H9 (cell line): Measurements from ENCODE around the gene CCDC126. TPM values are rescaled to one million over a fixed set of nuclear protein-coding genes. Genes with fewer than 3 reads are reported as not detected.

Source experiments
- DNase-seq: peaks from one replicate; pipeline ENCODE4 v3.0.0-alpha.2; 2017
- H2AFZ ChIP-seq: one replicate; pipeline ENCODE4 v1.6.1; 2013; ENCODE audit warnings: mild to moderate bottlenecking, low read length, control low read depth, moderate library complexity
- H2AK5ac ChIP-seq: 2 replicates; pipeline ENCODE4 v1.6.1; 2013; ENCODE audit warnings: low read length, control low read depth, mixed read lengths; ENCODE audit not compliant: insufficient read length
- H2BK120ac ChIP-seq: one replicate; pipeline ENCODE4 v1.6.1; 2013; ENCODE audit warnings: low read depth, mild to moderate bottlenecking, low read length, control low read depth, inconsistent platforms; ENCODE audit not compliant: poor library complexity, severe bottlenecking
- H2BK12ac ChIP-seq: 2 replicates; pipeline ENCODE4 v1.6.1; 2013; ENCODE audit warnings: low read length, control low read depth, mixed read lengths, low read depth; ENCODE audit not compliant: insufficient read length
- H2BK15ac ChIP-seq: 2 replicates; pipeline ENCODE4 v1.6.1; 2013; ENCODE audit warnings: low read depth, low read length, control low read depth
- H2BK20ac ChIP-seq: one replicate; pipeline ENCODE4 v1.6.1; 2013; ENCODE audit warnings: low read depth, mild to moderate bottlenecking, low read length, control low read depth, inconsistent platforms; ENCODE audit not compliant: poor library complexity, severe bottlenecking
- H2BK5ac ChIP-seq: 2 replicates; pipeline ENCODE4 v1.6.1; 2013; ENCODE audit warnings: low read length, control low read depth, mixed read lengths; ENCODE audit not compliant: insufficient read length
- H3K14ac ChIP-seq: 2 replicates; pipeline ENCODE4 v1.6.1; 2013; ENCODE audit warnings: low read length, control low read depth; ENCODE audit not compliant: insufficient read depth
- H3K18ac ChIP-seq: 2 replicates; pipeline ENCODE4 v1.6.1; 2013; ENCODE audit warnings: low read depth, mild to moderate bottlenecking, mixed read lengths, low read length, control low read depth; ENCODE audit not compliant: insufficient read length
- H3K23ac ChIP-seq: 2 replicates; pipeline ENCODE4 v1.6.1; 2013; ENCODE audit warnings: low read length, control low read depth, mixed read lengths, low read depth; ENCODE audit not compliant: insufficient read length
- H3K23me2 ChIP-seq: 2 replicates; pipeline ENCODE4 v1.6.1; 2013; ENCODE audit warnings: low read depth, mild to moderate bottlenecking, mixed read lengths, low read length, control low read depth; ENCODE audit not compliant: insufficient read length, poor library complexity, severe bottlenecking
- H3K27ac ChIP-seq: 2 replicates; pipeline ENCODE4 v1.5.1; 2013; ENCODE audit warnings: low read length, control low read depth, mixed read lengths, low read depth; ENCODE audit not compliant: insufficient read length
- H3K27me3 ChIP-seq: 2 replicates; pipeline ENCODE4 v1.6.1; 2013; ENCODE audit warnings: low read length, control low read depth, inconsistent platforms; ENCODE audit not compliant: insufficient read depth
- H3K4ac ChIP-seq: 2 replicates; pipeline ENCODE4 v1.6.1; 2013; ENCODE audit warnings: low read depth, mild to moderate bottlenecking, control low read depth, inconsistent platforms, low read length, moderate library complexity
- H3K4me1 ChIP-seq: 2 replicates; pipeline ENCODE4 v1.6.1; 2013; ENCODE audit warnings: low read length, control low read depth, inconsistent platforms; ENCODE audit not compliant: insufficient read depth
- H3K4me2 ChIP-seq: 2 replicates; pipeline ENCODE4 v1.6.1; 2013; ENCODE audit warnings: low read length, control low read depth, mixed read lengths; ENCODE audit not compliant: insufficient read length, insufficient read depth
- H3K56ac ChIP-seq: 2 replicates; pipeline ENCODE4 v1.6.1; 2013; ENCODE audit warnings: low read depth, mild to moderate bottlenecking, mixed read lengths, low read length, control low read depth; ENCODE audit not compliant: insufficient read length
- H3K79me1 ChIP-seq: 2 replicates; pipeline ENCODE4 v1.6.1; 2013; ENCODE audit warnings: low read depth, mild to moderate bottlenecking, moderate library complexity, low read length, control low read depth, inconsistent platforms; ENCODE audit not compliant: insufficient read depth, poor library complexity, severe bottlenecking
- H3K79me2 ChIP-seq: 2 replicates; pipeline ENCODE4 v1.6.1; 2013; ENCODE audit warnings: low read length, control low read depth, inconsistent platforms; ENCODE audit not compliant: insufficient read depth
- H3K9ac ChIP-seq: 2 replicates; pipeline ENCODE4 v1.6.1; 2013; ENCODE audit warnings: low read length, control low read depth, mixed read lengths; ENCODE audit not compliant: insufficient read length; ENCODE audit errors: extremely low read depth
- H3K9me3 ChIP-seq: one replicate; pipeline ENCODE4 v1.6.1; 2013; ENCODE audit warnings: low read depth, low read length, inconsistent platforms; ENCODE audit not compliant: control insufficient read depth
- H3T11ph ChIP-seq: one replicate; pipeline ENCODE4 v1.6.1; 2013; ENCODE audit warnings: mild to moderate bottlenecking, low read length, control low read depth, inconsistent platforms
- H4K20me1 ChIP-seq: one replicate; pipeline ENCODE4 v1.6.1; 2013; ENCODE audit not compliant: control insufficient read depth, insufficient read length, insufficient read depth
- H4K5ac ChIP-seq: 2 replicates; pipeline ENCODE4 v1.6.1; 2013; ENCODE audit warnings: low read depth, mild to moderate bottlenecking, mixed read lengths, low read length, control low read depth; ENCODE audit not compliant: insufficient read length
- H4K8ac ChIP-seq: replicated peaks from 2 replicates; pipeline ENCODE4 v1.6.1; 2013; ENCODE audit warnings: low read length, control low read depth, mixed read lengths, low read depth; ENCODE audit not compliant: insufficient read length
- H4K91ac ChIP-seq: 2 replicates; pipeline ENCODE4 v1.6.1; 2013; ENCODE audit warnings: low read depth, mild to moderate bottlenecking, moderate library complexity, mixed read lengths, low read length, control low read depth; ENCODE audit not compliant: insufficient read length
- H3K27ac Mint-ChIP-seq, 3 experiments: 2 replicates in 2 of 3; 3 replicates in 1 of 3; pipeline ENCODE4 v1.8.0; 2020 to 2021; ENCODE audit warnings: mixed read lengths in 3 of 3, mild to moderate bottlenecking in 1 of 3, moderate library complexity in 1 of 3
- H3K27me3 Mint-ChIP-seq: 2 replicates; pipeline ENCODE4 v1.8.0; 2021; ENCODE audit warnings: low read depth, mild to moderate bottlenecking, moderate library complexity, mixed read lengths
- H3K36me3 Mint-ChIP-seq, 3 experiments: 2 replicates in 2 of 3; 3 replicates in 1 of 3; pipeline ENCODE4 v1.8.0; 2020 to 2021; ENCODE audit warnings: low read depth in 3 of 3, mixed read lengths in 3 of 3; ENCODE audit not compliant: insufficient read depth in 1 of 3
- H3K4me1 Mint-ChIP-seq, 2 experiments: 2 replicates each; pipeline ENCODE4 v1.8.0; 2020; ENCODE audit warnings: mixed read lengths in 2 of 2
- H3K4me3 Mint-ChIP-seq, 2 experiments: 2 replicates in 1 of 2; 3 replicates in 1 of 2; pipeline ENCODE4 v1.8.0; 2020 to 2021; ENCODE audit warnings: mild to moderate bottlenecking in 2 of 2, mixed read lengths in 2 of 2, moderate library complexity in 1 of 2
- H3K9me3 Mint-ChIP-seq, 2 experiments: 2 replicates in 1 of 2; 3 replicates in 1 of 2; pipeline ENCODE4 v1.8.0; 2020; ENCODE audit warnings: mild to moderate bottlenecking in 2 of 2, mixed read lengths in 2 of 2, moderate library complexity in 1 of 2
- WGBS: extraction: QIAGEN DNeasy Blood & Tissue Kit; methylation state at CpG from one replicate; pipeline ENCODE4 v1.1.7; 2013; ENCODE audit warnings: missing lambda C conversion rate, low lambda C conversion rate, mixed read lengths; ENCODE audit not compliant: insufficient read length; ENCODE audit errors: extremely low coverage; 5-methylcytosine and 5-hydroxymethylcytosine counted together
- total RNA-seq: library from RNA; stranded (reverse); gene quantifications from 2 replicates; pipeline ENCODE4 v1.2.1, GENCODE V29; 2021
- TF ChIP-seq, protein P1 (sequence below): fragments of 200-600 bp; sonication (generic); conservative IDR thresholded peaks from 3 replicates; pipeline ENCODE4 v1.8.0; 2021; ENCODE audit warnings: antibody characterized with exemption, mild to moderate bottlenecking

The CCDC126 gene
- total RNA-seq, 1 experiment from 2014 or later = 4.0 TPM

DNA sequence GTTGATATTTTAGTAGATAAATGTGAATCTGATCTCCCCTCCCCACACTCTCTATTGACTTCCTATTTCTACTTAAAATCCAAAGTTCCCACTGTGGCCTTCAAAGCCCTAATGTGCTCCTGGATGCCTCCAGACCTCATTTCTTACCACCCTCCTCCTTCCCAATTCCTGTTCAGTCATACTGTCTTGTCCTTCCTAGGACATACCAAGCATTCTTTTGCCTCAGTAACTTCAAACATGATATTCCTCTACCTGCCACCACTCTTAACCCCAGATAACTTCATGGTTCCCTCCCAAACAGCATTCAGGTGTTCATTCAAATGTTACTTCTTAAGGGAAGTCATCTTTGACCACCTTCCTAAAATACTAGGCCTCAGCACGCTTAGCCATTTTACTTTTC, 48.6 kb downstream of the CCDC126 start:
- Mint-ChIP-seq H3K36me3 (no peaks in the 10 kb centered on the region), H3K9me3 (no peaks in the 10 kb centered on the region), H3K4me3 (no peak overlapping the region), H3K4me1 (peaks cover 4 to 6% of the 10 kb centered on the region in 2 experiments), H3K27ac (no peak overlapping the region), H3K27me3 (no peaks in the 10 kb centered on the region)
- WGBS = no CpG with 5 or more reads among the region's 1 CpG
- no peak overlapping the region for H3K9ac ChIP-seq
- no peak overlapping the region for H2BK12ac ChIP-seq
- H2BK15ac ChIP-seq = no peak overlapping the region
- no peak overlapping the region for H2AFZ ChIP-seq
- no peak overlapping the region for H3K4me2 ChIP-seq
- no peak overlapping the region for H3K27ac ChIP-seq
- no peaks in the 10 kb centered on the region; the same call in 1 of the 2 replicates for H3K4me1 ChIP-seq
- no peak overlapping the region for H2BK120ac ChIP-seq
- no peaks in the 10 kb centered on the region for H3K23me2 ChIP-seq
- TF ChIP-seq, protein P1, sequence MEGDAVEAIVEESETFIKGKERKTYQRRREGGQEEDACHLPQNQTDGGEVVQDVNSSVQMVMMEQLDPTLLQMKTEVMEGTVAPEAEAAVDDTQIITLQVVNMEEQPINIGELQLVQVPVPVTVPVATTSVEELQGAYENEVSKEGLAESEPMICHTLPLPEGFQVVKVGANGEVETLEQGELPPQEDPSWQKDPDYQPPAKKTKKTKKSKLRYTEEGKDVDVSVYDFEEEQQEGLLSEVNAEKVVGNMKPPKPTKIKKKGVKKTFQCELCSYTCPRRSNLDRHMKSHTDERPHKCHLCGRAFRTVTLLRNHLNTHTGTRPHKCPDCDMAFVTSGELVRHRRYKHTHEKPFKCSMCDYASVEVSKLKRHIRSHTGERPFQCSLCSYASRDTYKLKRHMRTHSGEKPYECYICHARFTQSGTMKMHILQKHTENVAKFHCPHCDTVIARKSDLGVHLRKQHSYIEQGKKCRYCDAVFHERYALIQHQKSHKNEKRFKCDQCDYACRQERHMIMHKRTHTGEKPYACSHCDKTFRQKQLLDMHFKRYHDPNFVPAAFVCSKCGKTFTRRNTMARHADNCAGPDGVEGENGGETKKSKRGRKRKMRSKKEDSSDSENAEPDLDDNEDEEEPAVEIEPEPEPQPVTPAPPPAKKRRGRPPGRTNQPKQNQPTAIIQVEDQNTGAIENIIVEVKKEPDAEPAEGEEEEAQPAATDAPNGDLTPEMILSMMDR = no peak
- no peak overlapping the region for H2AK5ac ChIP-seq
- no peak overlapping the region for H3K23ac ChIP-seq
- no peak overlapping the region for H4K8ac ChIP-seq
- H3K9me3 ChIP-seq = no peaks in the 10 kb centered on the region
- no peaks in the 10 kb centered on the region for H3K79me2 ChIP-seq
- H3K56ac ChIP-seq = no peak overlapping the region
- no peak overlapping the region for H3K18ac ChIP-seq
- H4K91ac ChIP-seq = no peak overlapping the region
- no peak overlapping the region for H3K4ac ChIP-seq
- H3K27me3 ChIP-seq = no peaks in the 10 kb centered on the region
- H4K20me1 ChIP-seq = no peaks in the 10 kb centered on the region
- H2BK20ac ChIP-seq = no peak overlapping the region
- H3K79me1 ChIP-seq = no peaks in the 10 kb centered on the region
- H3T11ph ChIP-seq = no peak overlapping the region
- no peak for DNase-seq
- no peak overlapping the region for H2BK5ac ChIP-seq
- no peak overlapping the region for H3K14ac ChIP-seq
- H4K5ac ChIP-seq = no peak overlapping the region
